ENCODE measurements around the gene QRFP. TPM values are rescaled to one million over a fixed set of nuclear protein-coding genes. Genes with fewer than 3 reads are reported as not detected.

Gene QRFP
- total RNA-seq, 1 experiment from 2014 or later: not detected

- Histone ChIP-seq H3K9ac (ENCODE audit: extremely low read depth, insufficient read length, low read length) (no peak overlapping the region), H2BK12ac (ENCODE audit: insufficient read length, low read depth, low read length) (no peak overlapping the region), H3K4ac (ENCODE audit: low read depth, low read length) (no peak overlapping the region), H3K56ac (ENCODE audit: insufficient read length, low read depth, low read length) (no peak overlapping the region), H3K9me3 (ENCODE audit: control insufficient read depth, low read depth, low read length) (no peaks in the 10 kb centered on the region), H3K79me2 (ENCODE audit: insufficient read depth, low read length) (no peaks in the 10 kb centered on the region), H3T11ph (ENCODE audit: low read length) (no peak overlapping the region), H3K27ac (ENCODE audit: insufficient read length, low read depth, low read length) (no peak overlapping the region), H4K5ac (ENCODE audit: insufficient read length, low read depth, low read length) (no peak overlapping the region), H2BK15ac (ENCODE audit: low read depth, low read length) (no peak overlapping the region), H3K4me1 (ENCODE audit: insufficient read depth, low read length) (no peaks in the 10 kb centered on the region), H3K4me2 (ENCODE audit: insufficient read depth, insufficient read length, low read length) (no peak overlapping the region), H2BK120ac (ENCODE audit: low read depth, low read length, poor library complexity, severe bottlenecking) (no peak overlapping the region), H2BK20ac (ENCODE audit: low read depth, low read length, poor library complexity, severe bottlenecking) (no peak overlapping the region), H3K23ac (ENCODE audit: insufficient read length, low read depth, low read length) (no peak overlapping the region), H3K18ac (ENCODE audit: insufficient read length, low read depth, low read length) (no peak overlapping the region), H4K20me1 (ENCODE audit: control insufficient read depth, insufficient read depth, insufficient read length) (peaks cover 2% of the 10 kb centered on the region), H4K8ac (replicated peaks; ENCODE audit: insufficient read length, low read depth, low read length) (no peak overlapping the region), H2AK5ac (ENCODE audit: insufficient read length, low read length) (no peak overlapping the region), H4K91ac (ENCODE audit: insufficient read length, low read depth, low read length) (no peak overlapping the region), H3K79me1 (ENCODE audit: insufficient read depth, low read depth, low read length, poor library complexity, severe bottlenecking) (no peaks in the 10 kb centered on the region), H2AFZ (ENCODE audit: low read length) (no peak overlapping the region), H3K27me3 (ENCODE audit: insufficient read depth, low read length) (no peaks in the 10 kb centered on the region), H3K23me2 (ENCODE audit: insufficient read length, low read depth, low read length, poor library complexity, severe bottlenecking) (no peaks in the 10 kb centered on the region), H3K14ac (ENCODE audit: insufficient read depth, low read length) (no peak overlapping the region), H2BK5ac (ENCODE audit: insufficient read length, low read length) (no peak overlapping the region)
- no CpG with 5 or more reads among the region's 6 CpGs for WGBS (ENCODE audit: extremely low coverage, insufficient read length, low lambda C conversion rate)
- no peak for DNase-seq
- no peak overlapping the region for H3K27ac Mint-ChIP-seq
- no peak overlapping the region for H3K4me3 Mint-ChIP-seq
- no peak for TF ChIP-seq CTCF (conservative IDR thresholded peaks at IDR 0.05)
- H3K9me3 Mint-ChIP-seq: no peaks in the 10 kb centered on the region
- no peaks in the 10 kb centered on the region for H3K27me3 Mint-ChIP-seq (ENCODE audit: low read depth)
- H3K36me3 Mint-ChIP-seq (ENCODE audit: insufficient read depth in 1 of 3, low read depth in 3 of 3): peaks cover 61 to 90% (median 89%) of the 10 kb centered on the region in 3 experiments
- no peaks in the 10 kb centered on the region for H3K4me1 Mint-ChIP-seq
Measured at GRCh38 chr9:130877300-130877699, 19.3 kb downstream of the QRFP start.
